ENCODE data around the gene VMP1. TPM values are rescaled to one million over a fixed set of nuclear protein-coding genes. Genes with fewer than 3 reads are reported as not detected.
A peak's percentile ranks its signal among the peaks of the same experiment; 100 is the strongest.

The VMP1 gene
- total and polyA plus RNA-seq, 4 donors, result 46.4 to 118 (median 71.6) TPM

DNA sequence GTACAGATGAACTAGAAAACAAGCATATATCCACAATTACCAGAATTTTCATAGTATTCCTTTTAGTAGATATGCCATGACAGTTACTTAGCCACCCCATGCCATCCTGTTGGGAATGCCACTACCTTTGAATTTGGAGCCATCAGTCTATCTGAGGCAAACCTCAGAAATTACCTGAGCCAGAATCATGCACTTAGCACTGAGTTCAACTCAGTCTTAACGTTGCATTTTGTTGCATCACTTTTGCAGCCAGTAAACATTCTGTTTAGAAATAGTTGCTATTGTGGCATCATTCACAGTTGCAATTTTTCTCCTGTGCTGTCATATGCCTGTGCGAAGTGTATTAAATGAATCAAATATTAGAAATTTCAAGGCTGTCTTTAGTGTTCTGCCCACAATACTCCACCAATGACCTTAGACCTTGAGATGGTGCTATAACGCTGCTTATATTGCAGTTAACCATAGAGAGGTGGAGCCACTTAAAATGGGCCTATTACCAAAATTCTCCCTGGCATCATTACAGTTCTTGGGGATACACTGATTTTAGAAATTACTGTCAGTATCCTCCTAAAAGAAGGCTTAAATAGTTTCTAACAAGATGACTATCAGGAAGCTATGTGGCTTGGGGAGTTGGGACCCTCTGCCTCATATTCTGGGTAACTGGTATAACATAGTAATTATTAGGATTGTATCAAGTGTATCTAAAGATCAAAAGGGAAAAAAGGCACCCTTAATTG is 11.3 kb upstream of the VMP1 start:
- 56% methylated on average over 3 of the region's 3 CpGs for WGBS
- H3K9me3 ChIP-seq (ENCODE audit: control insufficient read depth in 4 of 4, low read length in 3 of 4), result no peaks in the 10 kb centered on the region
- no peak overlapping the region for H3K9ac ChIP-seq (ENCODE audit: low read depth in 1 of 2, low read length in 2 of 2)
- no peak overlapping the region for H3K27ac ChIP-seq (ENCODE audit: low read depth in 1 of 2, low read length in 2 of 2)
- peaks cover 17 to 68% (median 50%) of the 10 kb centered on the region in 4 donors for H3K36me3 ChIP-seq (ENCODE audit: control insufficient read depth in 4 of 4, insufficient read depth in 3 of 4, low read depth in 1 of 4, low read length in 3 of 4)
- no peak overlapping the region for H3K4me3 ChIP-seq (ENCODE audit: low read depth in 1 of 3, low read length in 3 of 3)
- H3K27me3 ChIP-seq (ENCODE audit: control insufficient read depth in 4 of 4, insufficient read depth in 4 of 4, low read length in 3 of 4), result no peaks in the 10 kb centered on the region
- no peak for DNase-seq (ENCODE audit: low spot score)
- TF ChIP-seq NR2F2 (IDR thresholded peaks at IDR 0.05) (no peak), ATF3 (IDR thresholded peaks at IDR 0.05) (peak; percentile 84), RXRA (IDR thresholded peaks at IDR 0.05) (peak in 1 of 2 donors; percentile 66), HNF4A (conservative IDR thresholded peaks at IDR 0.05) (peak in 1 of 2 donors; percentile 31), FOXA1 (IDR thresholded peaks at IDR 0.05) (no peak), JUND (IDR thresholded peaks at IDR 0.05) (peak in 1 of 2 donors; percentile 35)
- TF ChIP-seq, protein P1, sequence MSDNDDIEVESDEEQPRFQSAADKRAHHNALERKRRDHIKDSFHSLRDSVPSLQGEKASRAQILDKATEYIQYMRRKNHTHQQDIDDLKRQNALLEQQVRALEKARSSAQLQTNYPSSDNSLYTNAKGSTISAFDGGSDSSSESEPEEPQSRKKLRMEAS (IDR thresholded peaks at IDR 0.05), result no peak
- H3K4me1 ChIP-seq (ENCODE audit: control insufficient read depth in 4 of 4, insufficient read depth in 4 of 4, low read length in 3 of 4), result peaks cover 0 to 7% (median 1%) of the 10 kb centered on the region in 4 donors

GRCh38 chr17:59696682-59697277 is 10.7 kb upstream of the VMP1 start:
- Histone ChIP-seq H3K9ac (ENCODE audit: low read depth in 1 of 2, low read length in 2 of 2) (no peak overlapping the region), H3K9me3 (ENCODE audit: control insufficient read depth in 4 of 4, low read length in 3 of 4) (no peaks in the 10 kb centered on the region), H3K4me3 (ENCODE audit: low read depth in 1 of 3, low read length in 3 of 3) (no peak overlapping the region), H3K27ac (ENCODE audit: low read depth in 1 of 2, low read length in 2 of 2) (no peak overlapping the region), H3K4me1 (ENCODE audit: control insufficient read depth in 4 of 4, insufficient read depth in 4 of 4, low read length in 3 of 4) (peaks cover 0 to 7% (median 1%) of the 10 kb centered on the region in 4 donors), H3K36me3 (ENCODE audit: control insufficient read depth in 4 of 4, insufficient read depth in 3 of 4, low read depth in 1 of 4, low read length in 3 of 4) (peaks cover 15 to 65% (median 49%) of the 10 kb centered on the region in 4 donors), H3K27me3 (ENCODE audit: control insufficient read depth in 4 of 4, insufficient read depth in 4 of 4, low read length in 3 of 4) (no peaks in the 10 kb centered on the region)
- TF ChIP-seq, protein P2, sequence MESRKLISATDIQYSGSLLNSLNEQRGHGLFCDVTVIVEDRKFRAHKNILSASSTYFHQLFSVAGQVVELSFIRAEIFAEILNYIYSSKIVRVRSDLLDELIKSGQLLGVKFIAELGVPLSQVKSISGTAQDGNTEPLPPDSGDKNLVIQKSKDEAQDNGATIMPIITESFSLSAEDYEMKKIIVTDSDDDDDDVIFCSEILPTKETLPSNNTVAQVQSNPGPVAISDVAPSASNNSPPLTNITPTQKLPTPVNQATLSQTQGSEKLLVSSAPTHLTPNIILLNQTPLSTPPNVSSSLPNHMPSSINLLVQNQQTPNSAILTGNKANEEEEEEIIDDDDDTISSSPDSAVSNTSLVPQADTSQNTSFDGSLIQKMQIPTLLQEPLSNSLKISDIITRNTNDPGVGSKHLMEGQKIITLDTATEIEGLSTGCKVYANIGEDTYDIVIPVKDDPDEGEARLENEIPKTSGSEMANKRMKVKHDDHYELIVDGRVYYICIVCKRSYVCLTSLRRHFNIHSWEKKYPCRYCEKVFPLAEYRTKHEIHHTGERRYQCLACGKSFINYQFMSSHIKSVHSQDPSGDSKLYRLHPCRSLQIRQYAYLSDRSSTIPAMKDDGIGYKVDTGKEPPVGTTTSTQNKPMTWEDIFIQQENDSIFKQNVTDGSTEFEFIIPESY (IDR thresholded peaks at IDR 0.05), result no peak
- TF ChIP-seq RXRA (IDR thresholded peaks at IDR 0.05) (no peak), SP1 (IDR thresholded peaks at IDR 0.05) (no peak), YY1 (IDR thresholded peaks at IDR 0.05) (no peak), CTCF (IDR thresholded peaks at IDR 0.05; ENCODE audit: low read depth, low read length, missing input control) (no peak), GABPA (IDR thresholded peaks at IDR 0.05 in 1 of 2, conservative IDR thresholded peaks at IDR 0.05 in 1 of 2) (no peak), ATF3 (IDR thresholded peaks at IDR 0.05) (no peak), HNF4G (IDR thresholded peaks at IDR 0.05) (no peak), TAF1 (conservative IDR thresholded peaks at IDR 0.05) (no peak)
- TF ChIP-seq, protein P3, sequence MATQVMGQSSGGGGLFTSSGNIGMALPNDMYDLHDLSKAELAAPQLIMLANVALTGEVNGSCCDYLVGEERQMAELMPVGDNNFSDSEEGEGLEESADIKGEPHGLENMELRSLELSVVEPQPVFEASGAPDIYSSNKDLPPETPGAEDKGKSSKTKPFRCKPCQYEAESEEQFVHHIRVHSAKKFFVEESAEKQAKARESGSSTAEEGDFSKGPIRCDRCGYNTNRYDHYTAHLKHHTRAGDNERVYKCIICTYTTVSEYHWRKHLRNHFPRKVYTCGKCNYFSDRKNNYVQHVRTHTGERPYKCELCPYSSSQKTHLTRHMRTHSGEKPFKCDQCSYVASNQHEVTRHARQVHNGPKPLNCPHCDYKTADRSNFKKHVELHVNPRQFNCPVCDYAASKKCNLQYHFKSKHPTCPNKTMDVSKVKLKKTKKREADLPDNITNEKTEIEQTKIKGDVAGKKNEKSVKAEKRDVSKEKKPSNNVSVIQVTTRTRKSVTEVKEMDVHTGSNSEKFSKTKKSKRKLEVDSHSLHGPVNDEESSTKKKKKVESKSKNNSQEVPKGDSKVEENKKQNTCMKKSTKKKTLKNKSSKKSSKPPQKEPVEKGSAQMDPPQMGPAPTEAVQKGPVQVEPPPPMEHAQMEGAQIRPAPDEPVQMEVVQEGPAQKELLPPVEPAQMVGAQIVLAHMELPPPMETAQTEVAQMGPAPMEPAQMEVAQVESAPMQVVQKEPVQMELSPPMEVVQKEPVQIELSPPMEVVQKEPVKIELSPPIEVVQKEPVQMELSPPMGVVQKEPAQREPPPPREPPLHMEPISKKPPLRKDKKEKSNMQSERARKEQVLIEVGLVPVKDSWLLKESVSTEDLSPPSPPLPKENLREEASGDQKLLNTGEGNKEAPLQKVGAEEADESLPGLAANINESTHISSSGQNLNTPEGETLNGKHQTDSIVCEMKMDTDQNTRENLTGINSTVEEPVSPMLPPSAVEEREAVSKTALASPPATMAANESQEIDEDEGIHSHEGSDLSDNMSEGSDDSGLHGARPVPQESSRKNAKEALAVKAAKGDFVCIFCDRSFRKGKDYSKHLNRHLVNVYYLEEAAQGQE (IDR thresholded peaks at IDR 0.05), result no peak
- no peak for DNase-seq (ENCODE audit: low spot score)
- WGBS, result 80% methylated on average over 2 of the region's 2 CpGs

Measured in liver (tissue), 9 donors.